ENCODE measurements around the gene CAPRIN1. TPM values are rescaled to one million over a fixed set of nuclear protein-coding genes. Genes with fewer than 3 reads are reported as not detected.
A peak's percentile ranks its signal among the peaks of the same experiment; 100 is the strongest.

The CAPRIN1 gene
- total RNA-seq, 1 donor from 2014 or later, result 68.6 TPM

DNA sequence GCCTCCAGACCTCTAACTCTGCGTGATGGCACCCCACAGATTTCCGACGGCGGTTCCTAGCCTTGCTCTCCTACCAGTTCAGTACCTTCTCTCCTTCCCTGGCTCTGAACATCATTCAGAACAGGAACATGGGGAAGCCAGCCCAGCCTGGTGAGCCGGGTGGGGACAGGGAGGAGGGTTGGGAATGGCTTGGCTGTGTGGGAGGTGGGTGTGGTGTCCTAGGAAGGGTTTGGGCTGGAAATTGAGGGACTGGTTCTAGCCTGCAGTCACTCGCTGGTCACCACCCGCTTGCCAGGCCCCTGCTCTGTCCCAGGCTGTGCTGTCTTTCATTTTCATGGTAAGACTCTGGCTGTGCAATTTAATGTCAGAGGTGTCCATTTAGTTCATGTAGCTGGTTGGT lies 87.8 kb downstream of the CAPRIN1 start:
- no peak for ATAC-seq
- no peak for DNase-seq (ENCODE audit: low spot score)

- ATAC-seq (no peak), DNase-seq (ENCODE audit: low spot score) (no peak)
Measured at GRCh38 chr11:34140149-34140548, 88.6 kb downstream of the CAPRIN1 start.

- ATAC-seq, result no peak
- DNase-seq (ENCODE audit: low spot score), result no peak
Measured at GRCh38 chr11:34143048-34143447, 91.5 kb downstream of the CAPRIN1 start.

DNA sequence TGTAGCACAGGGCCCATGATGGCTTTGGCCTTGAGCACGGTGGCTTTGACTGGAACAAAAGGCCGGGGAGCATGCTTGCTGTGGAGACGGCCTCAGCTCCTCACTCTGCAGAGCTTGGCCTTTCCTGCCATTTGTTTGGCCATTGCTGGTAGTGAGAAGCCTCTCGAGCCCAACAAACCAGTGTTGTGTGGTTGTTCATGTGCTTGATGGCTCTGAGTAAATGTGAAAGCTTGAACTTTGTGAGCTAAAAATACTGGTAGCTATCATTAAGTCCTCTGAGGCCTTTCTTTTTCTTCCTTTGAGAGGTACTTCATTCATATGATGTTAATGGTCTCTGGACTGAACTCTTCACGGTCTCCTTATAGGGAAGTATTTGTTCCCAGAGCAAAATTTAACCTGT lies 93.5 kb downstream of the CAPRIN1 start:
- ATAC-seq, result no peak

DNA sequence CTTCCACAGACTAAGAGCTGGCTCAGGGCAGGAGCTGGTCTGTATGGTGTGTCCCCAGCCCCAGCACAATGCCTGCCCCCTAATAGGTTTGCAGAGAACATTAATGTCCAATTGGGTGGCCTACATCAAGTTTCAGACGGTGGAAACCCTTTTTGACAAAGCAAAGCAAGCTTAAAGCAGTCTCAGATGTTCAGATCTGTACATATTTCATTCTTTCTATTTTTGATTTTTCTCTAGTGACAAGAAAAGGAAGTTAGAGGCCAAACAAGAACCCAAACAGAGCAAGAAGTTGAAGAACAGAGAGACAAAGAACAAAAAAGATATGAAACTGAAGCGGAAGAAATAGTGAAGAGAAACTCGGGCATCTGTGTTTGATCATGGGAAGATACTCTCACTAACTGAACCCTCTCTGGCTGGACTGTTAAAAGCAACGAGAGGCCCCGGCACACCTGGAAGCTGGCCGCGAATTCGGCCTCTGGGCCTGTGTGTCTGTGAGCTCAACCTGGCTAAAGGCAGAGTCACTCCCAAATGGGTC lies 94.4 kb downstream of the CAPRIN1 start:
- DNase-seq (ENCODE audit: low spot score) (no peak), ATAC-seq (no peak)

More for the DNA sequence above, 93.5 kb downstream of the CAPRIN1 start:
- DNase-seq (ENCODE audit: low spot score), result no peak

DNA sequence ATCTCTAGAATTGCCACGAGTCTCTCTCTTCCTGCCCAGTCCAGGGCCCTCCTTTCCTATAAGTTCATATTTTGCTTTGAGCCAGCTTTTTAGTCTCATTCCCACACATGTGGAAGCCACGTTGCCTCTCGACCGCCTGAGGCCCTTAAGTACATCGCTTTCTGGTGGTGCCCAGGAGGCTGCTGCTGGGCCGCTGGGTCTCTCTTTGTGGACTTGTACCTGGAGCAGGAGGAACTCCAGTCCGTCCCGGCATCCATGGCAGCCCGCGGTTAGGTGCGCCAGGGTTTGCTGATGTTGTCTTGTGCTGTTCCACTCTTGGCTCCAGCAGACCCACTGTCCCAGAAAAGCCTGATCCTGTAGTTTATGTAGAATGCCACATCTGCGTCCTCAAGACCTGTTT lies 94.9 kb downstream of the CAPRIN1 start:
- DNase-seq (ENCODE audit: low spot score), result no peak
- no peak for ATAC-seq

- ATAC-seq, result no peak
- DNase-seq (ENCODE audit: low spot score), result no peak
Measured at GRCh38 chr11:34146866-34147265, 95.3 kb downstream of the CAPRIN1 start.

- DNase-seq (ENCODE audit: low spot score) (no peak), ATAC-seq (no peak)
Measured at GRCh38 chr11:34147581-34147980, 96.0 kb downstream of the CAPRIN1 start.

DNA sequence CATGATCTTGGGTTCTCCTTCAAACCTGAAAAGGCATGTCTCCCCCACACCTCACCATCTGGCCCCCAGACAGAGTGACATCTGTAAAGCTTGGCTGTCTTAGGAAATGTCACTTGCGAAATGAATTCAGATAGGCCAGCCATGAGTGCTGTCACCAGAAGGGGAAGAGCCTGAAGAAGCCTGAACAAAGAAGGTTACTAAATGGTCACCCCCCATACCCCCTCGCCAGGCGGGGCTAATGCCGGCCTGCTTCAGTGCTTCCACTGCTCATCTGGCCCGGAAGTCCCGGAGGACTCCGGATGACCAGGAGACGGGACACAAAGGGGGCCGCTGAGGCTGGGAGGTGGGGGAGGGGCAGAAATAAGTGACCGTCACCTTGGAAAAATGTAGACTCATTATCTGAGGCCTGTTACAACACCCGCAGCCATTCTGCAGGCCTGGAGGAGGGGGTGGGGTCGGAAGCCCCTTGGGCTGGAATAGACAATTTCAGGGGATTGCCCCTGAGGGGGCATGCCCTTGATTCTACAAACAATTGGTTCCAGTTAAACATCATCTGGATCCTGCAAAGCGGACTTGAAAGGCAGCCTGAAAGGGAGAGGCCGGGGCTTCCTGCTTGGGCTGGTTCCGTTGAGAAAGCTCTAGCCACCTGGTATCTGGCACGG lies 97.1 kb downstream of the CAPRIN1 start:
- ATAC-seq, result no peak
- peak; percentile 40 for DNase-seq (ENCODE audit: low spot score)

DNA sequence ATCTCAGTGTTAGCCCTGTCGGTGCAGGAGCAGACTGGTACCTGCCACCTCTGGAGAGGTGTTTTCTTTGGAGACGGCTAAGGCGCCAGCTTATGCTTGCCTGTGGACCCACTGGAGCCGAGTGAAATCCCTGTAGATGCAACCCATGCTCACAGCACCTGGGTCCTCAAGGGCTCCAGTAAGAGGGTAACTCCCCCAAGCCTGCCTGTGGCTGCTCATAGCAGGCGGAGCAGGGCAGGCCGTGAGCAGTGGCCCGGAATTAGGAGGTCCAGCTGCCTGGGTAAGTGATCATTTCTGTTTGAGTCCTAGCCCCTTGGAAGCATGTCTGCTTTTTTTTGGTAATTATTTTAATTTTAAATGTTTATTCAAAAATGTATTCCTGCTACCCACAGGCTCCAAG lies 97.7 kb downstream of the CAPRIN1 start:
- no peak for ATAC-seq
- peak; percentile 34 for DNase-seq (ENCODE audit: low spot score)

- ATAC-seq (peak; percentile 52), DNase-seq (ENCODE audit: low spot score) (peak; percentile 36)
Measured at GRCh38 chr11:34149786-34150185, 98.3 kb downstream of the CAPRIN1 start.

DNA sequence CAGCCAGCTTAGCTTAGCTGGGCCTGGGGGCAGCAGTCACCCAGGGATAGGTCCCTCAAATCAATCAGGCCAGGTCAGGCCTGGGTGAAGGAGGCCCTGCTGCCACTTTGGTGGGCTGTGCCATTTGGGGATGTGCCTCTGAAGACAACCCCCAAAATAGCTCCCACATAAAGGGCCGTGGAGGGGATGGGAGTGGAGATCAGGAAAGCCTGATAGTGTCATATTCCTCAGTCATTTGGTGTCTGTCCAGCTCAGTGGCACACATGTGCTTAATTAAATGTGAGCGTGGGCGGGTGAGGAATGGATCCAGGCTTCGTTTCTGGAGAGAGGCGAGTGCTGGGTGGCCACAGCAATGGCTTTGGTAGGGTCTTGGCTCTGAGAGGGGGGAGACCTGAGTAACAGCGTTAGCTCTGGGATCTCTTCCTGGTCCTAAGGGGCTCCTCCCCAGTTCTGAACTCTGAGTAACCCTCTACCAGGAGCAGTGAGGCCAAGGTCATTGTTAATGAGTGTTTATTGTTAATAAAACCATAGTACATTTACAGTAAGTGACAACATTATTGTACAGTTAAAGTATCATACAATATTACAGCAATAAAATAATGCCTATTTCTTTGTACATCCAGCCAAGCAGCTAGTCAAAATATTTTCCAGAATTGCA lies 99.1 kb downstream of the CAPRIN1 start:
- no peak for DNase-seq (ENCODE audit: low spot score)

More for the DNA sequence above, 99.1 kb downstream of the CAPRIN1 start:
- no peak for ATAC-seq

Other genes starting within 250 kb of the CAPRIN1 start
- gene LMO2, start 159.7 kb upstream of the CAPRIN1 start, total RNA-seq, result 5.1 TPM
- gene NAT10, start 53.9 kb downstream of the CAPRIN1 start, total RNA-seq, result 12.9 TPM

All from left lobe of liver (tissue), 2 donors.